Large intestine (tissue), 3 donors: Measurements from ENCODE around the gene SLC9A2. TPM values are rescaled to one million over a fixed set of nuclear protein-coding genes. Genes with fewer than 3 reads are reported as not detected.

Experiments used
- DNase-seq, 2 donors: peaks; one replicate each; pipeline versions ENCODE4 v3.0.0 to v3.0.0-alpha.2; 2013
- H3K27ac ChIP-seq: one replicate; pipeline ENCODE4 v1.5.1; 2013; ENCODE audit warnings: low read length
- H3K27me3 ChIP-seq: 2 replicates; pipeline ENCODE4 v1.6.1; 2013; ENCODE audit warnings: low read length; ENCODE audit not compliant: control insufficient read depth, insufficient read depth
- H3K36me3 ChIP-seq: 2 replicates; pipeline ENCODE4 v1.6.1; 2013; ENCODE audit warnings: low read length; ENCODE audit not compliant: control insufficient read depth, insufficient read depth
- H3K4me1 ChIP-seq: one replicate; pipeline ENCODE4 v1.6.1; 2013; ENCODE audit warnings: low read length; ENCODE audit not compliant: control insufficient read depth, insufficient read depth
- H3K4me3 ChIP-seq: one replicate; pipeline ENCODE4 v1.5.1; 2013; ENCODE audit warnings: low read length
- H3K9me3 ChIP-seq: one replicate; pipeline ENCODE4 v1.6.1; 2013; ENCODE audit warnings: mild to moderate bottlenecking, low read depth, low read length, moderate library complexity; ENCODE audit not compliant: control insufficient read depth
- polyA plus RNA-seq: library from polyadenylated mRNA; unstranded; fragments of 120-200 nt; gene quantifications from one replicate; pipeline ENCODE4 v1.2.1, GENCODE V29; 2013

Gene SLC9A2
- polyA plus RNA-seq, 1 donor: 2.1 TPM

GRCh38 chr2:102758439-102758838, 139.1 kb downstream of the SLC9A2 start:
- H3K9me3 ChIP-seq: no peaks in the 10 kb centered on the region
- H3K27ac ChIP-seq: no peak overlapping the region
- H3K4me1 ChIP-seq: no peaks in the 10 kb centered on the region
- no peaks in the 10 kb centered on the region for H3K36me3 ChIP-seq
- no peaks in the 10 kb centered on the region for H3K27me3 ChIP-seq
- H3K4me3 ChIP-seq: no peak overlapping the region
- no peak for DNase-seq

Other genes starting within 250 kb of the SLC9A2 start
- 1.0 TPM for gene IL18RAP, start 196.4 kb upstream of the SLC9A2 start, polyA plus RNA-seq
- gene SLC9A4, start 146.3 kb upstream of the SLC9A2 start, polyA plus RNA-seq: 0.04 TPM
- gene TMEM182, start 142.5 kb downstream of the SLC9A2 start, polyA plus RNA-seq: 6.3 TPM